Activated CD4-positive, CD25-positive, alpha-beta regulatory T cell (primary cell): ENCODE data around the gene PDXK.
"Not testable (repeated sequence)": the region's sequence is repeated elsewhere in the genome, so short reads cannot be mapped to it uniquely, and the experiment has no call there.

ENCODE experiments used
- DNase-seq, 4 experiments: peaks; one replicate each; lab custom pipeline; 2025; lab: John Stamatoyannopoulos, UW

PDXK gene

GRCh38 chr21:43697758-43698643 lies 20.9 kb upstream of the PDXK start:
- no peak for DNase-seq

- DNase-seq = not testable (repeated sequence)
Measured at GRCh38 chr21:43699492-43699777, 19.5 kb upstream of the PDXK start.

GRCh38 chr21:43699933-43700599 lies 18.9 kb upstream of the PDXK start:
- no peak for DNase-seq

- no peak for DNase-seq
Measured at GRCh38 chr21:43701936-43702784, 16.8 kb upstream of the PDXK start.

- no peak for DNase-seq
Measured at GRCh38 chr21:43702785-43703034, 16.2 kb upstream of the PDXK start.

GRCh38 chr21:43703035-43703880 lies 15.7 kb upstream of the PDXK start:
- no peak for DNase-seq

GRCh38 chr21:43707462-43707861 lies 11.5 kb upstream of the PDXK start:
- no peak for DNase-seq

- DNase-seq = no peak
Measured at GRCh38 chr21:43708745-43709381, 10.1 kb upstream of the PDXK start.

GRCh38 chr21:43712268-43712942 lies 6.5 kb upstream of the PDXK start:
- DNase-seq = no peak

GRCh38 chr21:43713123-43713522 lies 5.8 kb upstream of the PDXK start:
- not testable (repeated sequence) for DNase-seq

GRCh38 chr21:43716376-43717165 lies 2.4 kb upstream of the PDXK start:
- no peak for DNase-seq

- no peak for DNase-seq
Measured at GRCh38 chr21:43717166-43717853, 1.6 kb upstream of the PDXK start.

GRCh38 chr21:43717967-43718871 lies 710 bp upstream of the PDXK start:
- no peak for DNase-seq

GRCh38 chr21:43719748-43720538 lies 1.0 kb downstream of the PDXK start:
- no peak for DNase-seq

- no peak for DNase-seq
Measured at GRCh38 chr21:43720539-43721166, 1.7 kb downstream of the PDXK start.

GRCh38 chr21:43721206-43721605 lies 2.3 kb downstream of the PDXK start:
- no peak for DNase-seq

GRCh38 chr21:43721939-43722338 lies 3.0 kb downstream of the PDXK start:
- DNase-seq = no peak
